ENCODE results near the gene WDR7. TPM values are rescaled to one million over a fixed set of nuclear protein-coding genes. Genes with fewer than 3 reads are reported as not detected.

The WDR7 gene
- total RNA-seq, 4 donors from 2014 or later: 16.2 to 39.4 (median 19.9) TPM

DNA sequence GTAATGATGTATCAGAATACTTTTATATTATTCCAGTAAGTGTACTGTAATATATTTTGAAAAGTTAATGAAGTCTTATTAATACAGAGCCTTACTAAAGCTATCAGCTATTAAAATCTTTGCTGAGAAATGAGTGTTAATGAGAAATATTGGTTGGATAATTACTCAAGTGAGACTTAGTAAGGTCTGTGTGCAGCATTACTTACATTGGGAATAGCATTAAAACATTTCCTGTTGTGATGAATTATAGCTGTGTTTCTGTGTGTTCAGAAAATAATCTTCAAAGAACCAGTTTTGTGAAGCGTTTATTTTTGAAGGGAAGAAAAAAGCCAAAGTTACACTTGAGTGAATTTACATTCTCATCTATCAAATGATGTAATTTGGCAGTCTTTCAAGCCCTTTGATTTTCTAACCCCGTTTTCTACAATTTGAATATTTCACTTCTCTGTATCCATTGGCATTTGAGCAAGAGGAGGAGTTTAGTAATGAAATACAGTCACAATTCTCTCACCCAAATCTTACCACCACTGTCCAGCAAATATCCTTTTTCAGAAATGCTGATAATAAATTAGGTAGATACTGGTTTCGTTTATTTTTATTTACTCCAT lies 372.2 kb downstream of the WDR7 start:
- DNase-seq (ENCODE audit: low spot score) (no peak), ATAC-seq (ENCODE audit: low FRiP score) (no peak)
- TF ChIP-seq, protein P1, sequence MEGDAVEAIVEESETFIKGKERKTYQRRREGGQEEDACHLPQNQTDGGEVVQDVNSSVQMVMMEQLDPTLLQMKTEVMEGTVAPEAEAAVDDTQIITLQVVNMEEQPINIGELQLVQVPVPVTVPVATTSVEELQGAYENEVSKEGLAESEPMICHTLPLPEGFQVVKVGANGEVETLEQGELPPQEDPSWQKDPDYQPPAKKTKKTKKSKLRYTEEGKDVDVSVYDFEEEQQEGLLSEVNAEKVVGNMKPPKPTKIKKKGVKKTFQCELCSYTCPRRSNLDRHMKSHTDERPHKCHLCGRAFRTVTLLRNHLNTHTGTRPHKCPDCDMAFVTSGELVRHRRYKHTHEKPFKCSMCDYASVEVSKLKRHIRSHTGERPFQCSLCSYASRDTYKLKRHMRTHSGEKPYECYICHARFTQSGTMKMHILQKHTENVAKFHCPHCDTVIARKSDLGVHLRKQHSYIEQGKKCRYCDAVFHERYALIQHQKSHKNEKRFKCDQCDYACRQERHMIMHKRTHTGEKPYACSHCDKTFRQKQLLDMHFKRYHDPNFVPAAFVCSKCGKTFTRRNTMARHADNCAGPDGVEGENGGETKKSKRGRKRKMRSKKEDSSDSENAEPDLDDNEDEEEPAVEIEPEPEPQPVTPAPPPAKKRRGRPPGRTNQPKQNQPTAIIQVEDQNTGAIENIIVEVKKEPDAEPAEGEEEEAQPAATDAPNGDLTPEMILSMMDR (IDR thresholded peaks at IDR 0.05): no peak

DNA sequence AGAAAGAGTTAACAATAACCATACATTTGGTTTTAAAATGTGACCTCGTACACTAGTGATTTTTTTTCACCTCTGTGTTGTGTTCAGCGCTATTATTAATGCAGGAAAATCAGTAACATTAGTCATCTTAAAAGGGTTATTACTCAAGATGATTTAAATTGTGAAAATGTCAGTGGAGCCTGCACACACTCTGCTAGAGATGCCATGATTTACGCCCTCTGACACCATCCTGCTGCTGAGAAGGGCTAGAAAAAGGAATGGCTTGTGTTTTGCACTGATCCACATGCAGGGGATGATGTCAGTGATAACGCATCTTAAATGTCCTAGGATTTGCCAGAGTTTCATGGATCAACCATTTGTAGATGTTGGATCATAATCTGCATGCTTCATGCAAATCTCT lies 374.4 kb downstream of the WDR7 start:
- no peak for DNase-seq (ENCODE audit: low spot score)
- no peak for ATAC-seq (ENCODE audit: low FRiP score)
- TF ChIP-seq, protein P1 (IDR thresholded peaks at IDR 0.05): no peak

DNA sequence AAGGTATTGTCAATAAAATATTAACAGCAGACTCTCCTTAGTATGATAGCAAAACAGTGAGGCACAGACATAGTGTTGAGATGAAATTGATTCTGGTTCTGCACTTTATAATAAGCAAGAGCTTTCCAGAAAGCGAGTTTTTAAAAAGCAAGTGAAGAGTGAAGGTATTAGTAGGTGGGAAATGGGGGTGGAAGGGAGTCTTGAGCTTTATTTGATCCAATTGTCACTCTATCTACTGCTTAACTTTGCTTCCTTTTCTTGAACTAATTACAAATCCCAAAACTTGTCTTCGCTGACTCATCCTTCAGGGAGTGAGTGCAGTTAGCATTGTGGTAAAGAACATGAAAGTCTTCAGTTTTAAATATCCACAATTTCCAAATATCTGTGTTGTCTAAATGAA lies 375.2 kb downstream of the WDR7 start:
- TF ChIP-seq, protein P1 (IDR thresholded peaks at IDR 0.05): no peak
- no peak for DNase-seq (ENCODE audit: low spot score)

DNA sequence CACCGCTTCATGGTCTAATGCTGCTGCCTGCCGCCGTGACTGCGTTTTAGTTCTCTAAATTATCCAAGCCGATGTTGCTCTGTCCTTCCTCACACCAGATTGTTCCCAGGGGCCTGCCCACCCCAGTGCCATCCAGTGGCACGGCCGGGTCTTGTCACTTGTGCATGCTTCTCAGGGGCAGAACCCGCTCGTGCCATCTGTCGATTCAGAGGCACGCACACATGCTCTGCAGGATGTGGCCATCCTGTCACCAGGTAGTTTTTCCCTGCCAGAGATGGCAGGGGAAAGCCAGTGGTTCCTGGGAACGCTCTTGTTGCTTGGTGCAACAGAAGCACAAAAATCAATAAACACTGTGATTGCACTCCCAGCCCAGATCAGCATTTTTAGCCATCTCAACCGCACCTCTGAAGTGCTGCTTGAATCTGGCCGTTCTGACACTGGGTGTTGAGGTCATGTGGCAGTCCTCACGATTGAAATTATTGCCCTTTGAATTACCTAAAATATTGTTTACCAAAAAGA lies 376.1 kb downstream of the WDR7 start:
- TF ChIP-seq, protein P1 (IDR thresholded peaks at IDR 0.05): no peak
- ATAC-seq (ENCODE audit: low FRiP score) (no peak), DNase-seq (ENCODE audit: low spot score) (no peak)

More for the DNA sequence above, 375.2 kb downstream of the WDR7 start:
- ATAC-seq (ENCODE audit: low FRiP score): no peak

DNA sequence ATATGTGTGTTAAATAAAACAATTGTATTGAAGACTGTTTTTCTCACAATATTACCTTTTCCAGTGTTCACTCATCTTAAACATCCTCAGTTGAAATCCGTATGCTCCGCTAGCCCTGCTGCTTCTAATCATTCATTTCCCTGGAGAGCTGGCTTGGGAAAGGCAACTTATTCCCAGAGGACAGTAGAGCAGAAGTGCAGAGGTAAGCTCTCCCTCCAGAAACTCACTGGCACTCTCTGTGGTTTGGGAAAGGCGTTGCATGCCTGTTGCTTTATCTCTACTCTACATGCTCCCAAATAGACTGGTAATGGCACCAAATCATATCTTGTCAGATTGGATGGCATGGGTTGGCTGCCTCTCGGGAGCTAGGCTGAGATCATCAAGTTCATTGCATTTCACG lies 378.6 kb downstream of the WDR7 start:
- ATAC-seq (ENCODE audit: low FRiP score) (no peak), DNase-seq (ENCODE audit: low spot score) (no peak)
- TF ChIP-seq, protein P1 (IDR thresholded peaks at IDR 0.05): no peak

DNA sequence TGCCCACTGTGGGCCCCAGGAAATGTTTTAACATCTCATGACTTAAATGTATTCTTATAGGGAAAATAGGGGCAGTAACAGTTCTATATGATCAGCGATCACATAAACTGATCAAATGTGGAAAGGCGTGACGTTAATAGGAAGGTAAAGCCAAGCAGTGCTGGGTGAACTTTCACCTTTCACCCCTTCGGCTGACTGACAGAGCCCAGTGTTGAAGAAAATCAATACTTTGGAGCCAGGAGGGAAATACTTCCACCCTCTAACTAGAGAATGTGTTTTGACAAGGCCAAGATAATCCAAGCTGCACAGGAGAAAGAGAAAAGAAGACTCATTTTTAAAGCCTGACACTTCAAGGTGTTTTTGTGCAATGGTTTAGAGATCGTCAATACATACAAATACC lies 379.3 kb downstream of the WDR7 start:
- TF ChIP-seq, protein P1 (IDR thresholded peaks at IDR 0.05): no peak
- no peak for ATAC-seq (ENCODE audit: low FRiP score)
- no peak for DNase-seq (ENCODE audit: low spot score)

DNA sequence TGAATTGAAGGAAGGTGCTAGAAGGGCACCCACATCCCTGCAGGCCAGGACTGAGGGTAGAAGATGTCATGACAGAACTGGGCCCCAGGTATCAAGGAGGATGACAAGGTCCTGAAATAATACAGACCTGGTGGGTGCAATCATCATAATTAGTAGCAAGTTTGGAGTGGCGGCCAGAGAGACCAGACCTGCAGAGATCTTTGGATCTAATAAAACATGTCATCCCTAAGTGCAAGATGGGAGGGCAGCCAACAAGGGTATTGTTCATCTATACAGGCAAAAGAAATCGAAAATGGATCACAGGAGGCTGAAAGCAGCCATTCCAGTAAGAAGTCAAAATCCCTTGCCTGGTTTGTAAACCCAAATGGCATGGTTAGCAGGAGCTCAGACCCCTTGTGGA lies 384.4 kb downstream of the WDR7 start:
- DNase-seq (ENCODE audit: low spot score): no peak
- no peak for ATAC-seq (ENCODE audit: low FRiP score)
- TF ChIP-seq, protein P1 (IDR thresholded peaks at IDR 0.05): no peak

All from omental fat pad (tissue), 4 donors.